WI38 (cell line): ENCODE data around the gene ARG2.

Experiments used
- H3K4me3 ChIP-seq: 2 replicates; pipeline ENCODE4 v1.5.1; 2011; ENCODE audit warnings: low read depth, mild to moderate bottlenecking, control low read depth, low read length
- CTCF ChIP-seq: IDR thresholded peaks from 2 replicates; pipeline ENCODE4 v1.5.1; 2012; ENCODE audit warnings: low read depth, mild to moderate bottlenecking, control low read depth, low read length

Gene ARG2

GRCh38 chr14:67574156-67574555, 45.6 kb upstream of the ARG2 start:
- no peak overlapping the region for H3K4me3 ChIP-seq
- TF ChIP-seq CTCF, result no peak

GRCh38 chr14:67574806-67575205, 44.9 kb upstream of the ARG2 start:
- H3K4me3 ChIP-seq, result no peak overlapping the region
- TF ChIP-seq CTCF, result no peak

GRCh38 chr14:67575684-67576083, 44.0 kb upstream of the ARG2 start:
- no peak overlapping the region for H3K4me3 ChIP-seq
- TF ChIP-seq CTCF, result no peak

- no peak overlapping the region for H3K4me3 ChIP-seq
- no peak for TF ChIP-seq CTCF
Observed at GRCh38 chr14:67576216-67576955, 43.3 kb upstream of the ARG2 start.

- no peak overlapping the region for H3K4me3 ChIP-seq
- no peak for TF ChIP-seq CTCF
Observed at GRCh38 chr14:67577181-67577808, 42.4 kb upstream of the ARG2 start.

GRCh38 chr14:67577909-67578749, 41.6 kb upstream of the ARG2 start:
- H3K4me3 ChIP-seq, result no peak overlapping the region
- TF ChIP-seq CTCF, result no peak

GRCh38 chr14:67579040-67579439, 40.7 kb upstream of the ARG2 start:
- no peak for TF ChIP-seq CTCF
- H3K4me3 ChIP-seq, result no peak overlapping the region
